Smooth muscle cell (in vitro differentiated cells): ENCODE results near the gene TAPBPL. TPM values are rescaled to one million over a fixed set of nuclear protein-coding genes. Genes with fewer than 3 reads are reported as not detected.
A peak's percentile ranks its signal among the peaks of the same experiment; 100 is the strongest.

Experiments
- DNase-seq: peaks from one replicate; lab custom pipeline; 2025; ENCODE audit not compliant: unreplicated experiment; lab: John Stamatoyannopoulos, UW
- H2AFZ ChIP-seq: fragments of 200-600 bp; sonication (generic); 2 replicates; pipeline ENCODE4 v1.6.0; 2016; ENCODE audit warnings: antibody characterized with exemption, low read depth, mild to moderate bottlenecking
- H3F3A ChIP-seq: fragments of 200-600 bp; sonication (generic); 2 replicates; pipeline ENCODE4 v1.6.0; 2017; ENCODE audit warnings: antibody characterized with exemption, low read depth
- H3K27ac ChIP-seq: fragments of 200-600 bp; sonication (generic); 2 replicates; pipeline ENCODE4 v1.5.1; 2016; ENCODE audit warnings: low read depth, mild to moderate bottlenecking
- H3K27me3 ChIP-seq: fragments of 200-600 bp; sonication (generic); 2 replicates; pipeline ENCODE4 v1.6.1; 2016; ENCODE audit warnings: low read depth, mild to moderate bottlenecking
- H3K36me3 ChIP-seq: fragments of 200-600 bp; sonication (generic); 2 replicates; pipeline ENCODE4 v1.5.1; 2016; ENCODE audit warnings: low read depth
- H3K4me1 ChIP-seq: fragments of 200-600 bp; sonication (generic); 2 replicates; pipeline ENCODE4 v1.5.1; 2016; ENCODE audit warnings: low read depth
- H3K4me2 ChIP-seq: fragments of 200-600 bp; sonication (generic); 2 replicates; pipeline ENCODE4 v1.6.0; 2016; ENCODE audit warnings: mild to moderate bottlenecking
- H3K4me3 ChIP-seq: fragments of 200-600 bp; sonication (generic); 2 replicates; pipeline ENCODE4 v1.5.1; 2016; ENCODE audit warnings: mild to moderate bottlenecking
- H3K79me2 ChIP-seq: fragments of 200-600 bp; sonication (generic); 2 replicates; pipeline ENCODE4 v1.6.0; 2016; ENCODE audit warnings: low read depth, mild to moderate bottlenecking
- H3K9ac ChIP-seq: fragments of 200-600 bp; sonication (generic); 2 replicates; pipeline ENCODE4 v1.6.0; 2016; ENCODE audit warnings: low read depth
- H3K9me3 ChIP-seq: fragments of 200-600 bp; sonication (generic); replicated peaks from 2 replicates; pipeline ENCODE4 v1.5.1; 2016; ENCODE audit warnings: low read depth
- H4K20me1 ChIP-seq: fragments of 200-600 bp; sonication (generic); 2 replicates; pipeline ENCODE4 v1.6.0; 2016; ENCODE audit warnings: low read depth
- CTCF ChIP-seq: fragments of 200-600 bp; sonication (generic); IDR thresholded peaks from 2 replicates; pipeline ENCODE4 v1.5.1; 2017; ENCODE audit warnings: borderline replicate concordance, mild to moderate bottlenecking, antibody characterized with exemption; ENCODE audit not compliant: insufficient read depth, poor library complexity, severe bottlenecking
- WGBS: methylation state at CpG from one replicate; pipeline ENCODE4 v1.1.7; 2016; ENCODE audit warnings: low lambda C conversion rate; 5-methylcytosine and 5-hydroxymethylcytosine counted together
- polyA plus RNA-seq: library from polyadenylated mRNA; unstranded; fragments of >200 nt; fragmentation: Nextera tagmentation; extraction: Ambion mirVana; gene quantifications from 2 replicates; pipeline ENCODE4 v1.2.1, GENCODE V29; 2016
- total RNA-seq: library from RNA; depleted of rRNA; stranded (reverse); fragments of >200 nt; gene quantifications from 2 replicates; pipeline ENCODE4 v1.2.3, GENCODE V29; 2014

The TAPBPL gene
- total and polyA plus RNA-seq, 2 experiments from 2014 or later: 0.85 to 3.2 TPM

GRCh38 chr12:6430124-6430989, 21.5 kb upstream of the TAPBPL start:
- peak overlapping the region; percentile 73 for H3K27ac ChIP-seq
- no peaks in the 10 kb centered on the region for H3K79me2 ChIP-seq
- no peak overlapping the region for H2AFZ ChIP-seq
- DNase-seq: peak; percentile 24
- H3K9me3 ChIP-seq: no peaks in the 10 kb centered on the region
- no peaks in the 10 kb centered on the region for H3K27me3 ChIP-seq
- no peaks in the 10 kb centered on the region for H4K20me1 ChIP-seq
- H3F3A ChIP-seq: peaks cover 9% of the 10 kb centered on the region
- H3K9ac ChIP-seq: peak overlapping the region; percentile 40
- H3K4me1 ChIP-seq: no peaks in the 10 kb centered on the region
- no peaks in the 10 kb centered on the region for H3K36me3 ChIP-seq
- no peak for TF ChIP-seq CTCF
- no peak overlapping the region for H3K4me3 ChIP-seq
- peak overlapping the region; percentile 76 for H3K4me2 ChIP-seq
- 50% methylated on average over 19 of the region's 19 CpGs for WGBS

DNA sequence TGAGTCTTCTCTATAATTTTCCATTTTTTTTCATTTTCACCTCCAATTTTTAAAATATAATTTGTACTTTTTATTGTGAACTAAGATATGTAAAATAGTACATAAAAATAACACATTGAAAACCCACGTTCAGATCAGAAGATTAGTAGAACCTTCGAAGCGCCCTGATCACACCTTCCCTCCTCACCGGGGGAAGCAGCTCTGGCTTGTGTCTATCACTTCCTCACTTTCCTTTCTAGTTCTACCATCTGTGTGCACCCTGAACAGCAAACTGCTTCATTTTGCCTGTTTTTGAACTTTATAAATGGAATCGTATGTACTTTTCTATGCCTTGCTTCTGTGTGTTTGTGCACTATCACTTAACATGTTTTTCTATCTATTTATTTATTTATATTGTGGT, 18.9 kb upstream of the TAPBPL start:
- Histone ChIP-seq H3K79me2 (no peaks in the 10 kb centered on the region), H3K4me1 (no peaks in the 10 kb centered on the region), H3K4me2 (no peak overlapping the region), H2AFZ (no peak overlapping the region), H3F3A (peaks cover 9% of the 10 kb centered on the region), H3K4me3 (no peak overlapping the region), H3K27me3 (no peaks in the 10 kb centered on the region), H3K9me3 (no peaks in the 10 kb centered on the region), H3K36me3 (no peaks in the 10 kb centered on the region), H3K9ac (no peak overlapping the region), H4K20me1 (no peaks in the 10 kb centered on the region), H3K27ac (no peak overlapping the region)
- DNase-seq: no peak
- no peak for TF ChIP-seq CTCF
- 90% methylated on average over 5 of the region's 5 CpGs for WGBS

- H3K27ac ChIP-seq: no peak overlapping the region
- WGBS: 78% methylated on average over 17 of the region's 17 CpGs
These were observed 17.4 kb upstream of the TAPBPL start for GRCh38 chr12:6434205-6435140.

More at GRCh38 chr12:6434205-6435140, 17.4 kb upstream of the TAPBPL start:
- H3K9me3 ChIP-seq: no peaks in the 10 kb centered on the region
- H3K4me2 ChIP-seq: no peak overlapping the region
- DNase-seq: no peak
- H3K36me3 ChIP-seq: no peaks in the 10 kb centered on the region
- H3K27me3 ChIP-seq: no peaks in the 10 kb centered on the region
- no peak overlapping the region for H3K9ac ChIP-seq
- H3F3A ChIP-seq: peaks cover 9% of the 10 kb centered on the region
- H3K4me3 ChIP-seq: no peak overlapping the region
- H3K79me2 ChIP-seq: no peaks in the 10 kb centered on the region
- no peaks in the 10 kb centered on the region for H4K20me1 ChIP-seq
- no peak for TF ChIP-seq CTCF
- H2AFZ ChIP-seq: no peak overlapping the region
- H3K4me1 ChIP-seq: no peaks in the 10 kb centered on the region
